ENCODE results near the gene ZNF124.
"Not testable (repeated sequence)": the region's sequence is repeated elsewhere in the genome, so short reads cannot be mapped to it uniquely, and the experiment has no call there.

The ZNF124 gene

DNA sequence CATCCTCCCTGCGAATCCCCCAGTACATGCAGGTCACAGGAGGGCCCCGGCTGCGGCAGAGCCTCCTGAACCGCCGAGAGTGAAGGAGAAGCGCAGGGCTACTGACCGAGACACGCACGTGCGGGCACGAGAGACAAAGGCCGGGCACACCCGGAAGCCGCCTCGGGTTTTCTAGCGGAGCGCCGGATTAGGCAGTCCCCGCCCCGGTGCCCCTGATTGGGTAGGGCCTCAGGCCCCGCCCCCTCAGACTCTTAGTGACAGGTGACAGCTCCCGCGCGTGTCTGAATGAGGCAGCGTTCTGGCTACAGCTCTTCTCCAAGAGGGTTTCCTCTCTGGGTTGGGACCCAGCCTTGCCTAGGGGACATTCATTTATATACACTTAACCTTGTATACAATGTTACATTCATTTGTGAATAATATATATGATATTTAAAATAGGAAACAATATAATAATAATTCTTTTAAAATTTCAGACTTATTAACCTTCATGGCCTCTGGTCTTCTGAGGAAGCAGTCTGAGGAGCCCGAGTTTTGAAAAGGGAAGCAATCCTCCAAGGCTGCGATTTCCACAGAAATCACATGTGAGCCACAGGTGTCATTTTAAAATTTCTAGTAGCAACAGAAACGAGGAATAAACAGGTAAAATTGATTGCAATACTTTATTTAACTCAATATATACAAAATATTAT lies at the start of gene ZNF124:
TSS of gene ZNF124 (minus strand) at position 146 of the 689 bp plus-strand sequence. CDS start at position 3, 143 bp downstream.
- DNase-seq, result not testable (repeated sequence)

DNA sequence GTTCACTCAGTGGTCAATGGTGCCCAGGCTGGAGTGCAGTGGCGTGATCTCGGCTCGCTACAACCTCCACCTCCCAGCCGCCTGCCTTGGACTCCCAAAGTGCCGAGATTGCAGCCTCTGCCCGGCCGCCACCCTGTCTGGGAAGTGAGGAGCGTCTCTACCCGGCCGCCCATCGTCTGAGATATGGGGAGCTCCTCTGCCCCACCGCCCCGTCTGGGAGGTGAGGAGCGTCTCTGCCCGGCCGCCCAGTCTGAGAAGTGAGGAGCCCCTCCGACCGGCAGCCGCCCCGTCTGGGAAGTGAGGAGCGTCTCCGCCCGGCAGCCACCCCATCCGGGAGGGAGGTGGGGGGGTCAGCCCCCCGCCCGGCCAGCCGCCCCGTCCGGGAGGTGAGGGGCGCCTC lies 48.5 kb upstream of the ZNF124 start:
- DNase-seq, result not testable (repeated sequence)

GRCh38 chr1:247218121-247218651 lies 46.4 kb upstream of the ZNF124 start:
- no peak for DNase-seq

GRCh38 chr1:247216261-247216660 lies 44.4 kb upstream of the ZNF124 start:
- no peak for DNase-seq

- no peak for DNase-seq
Measured at GRCh38 chr1:247212627-247213617, 41.1 kb upstream of the ZNF124 start.

GRCh38 chr1:247212012-247212411 lies 40.2 kb upstream of the ZNF124 start:
- DNase-seq, result no peak

GRCh38 chr1:247211339-247211738 lies 39.5 kb upstream of the ZNF124 start:
- no peak for DNase-seq

GRCh38 chr1:247210376-247211117 lies 38.7 kb upstream of the ZNF124 start:
- peak; percentile 94 to 97 for DNase-seq

DNA sequence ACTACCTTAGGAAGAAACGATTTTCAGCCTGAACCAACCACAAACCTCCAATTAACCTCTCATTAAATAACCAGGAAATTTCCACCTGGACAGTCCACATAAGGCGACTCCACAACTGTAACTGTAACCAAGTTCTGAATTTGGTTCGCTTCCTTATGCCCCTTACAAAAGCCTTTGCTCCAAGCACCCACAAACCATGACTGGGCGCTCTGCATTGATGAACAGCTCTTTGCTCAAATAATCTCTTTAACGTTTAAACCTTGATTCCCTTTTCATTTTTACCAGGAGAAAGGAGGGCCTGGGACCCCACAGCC lies 38.2 kb upstream of the ZNF124 start:
- no peak for DNase-seq

DNA sequence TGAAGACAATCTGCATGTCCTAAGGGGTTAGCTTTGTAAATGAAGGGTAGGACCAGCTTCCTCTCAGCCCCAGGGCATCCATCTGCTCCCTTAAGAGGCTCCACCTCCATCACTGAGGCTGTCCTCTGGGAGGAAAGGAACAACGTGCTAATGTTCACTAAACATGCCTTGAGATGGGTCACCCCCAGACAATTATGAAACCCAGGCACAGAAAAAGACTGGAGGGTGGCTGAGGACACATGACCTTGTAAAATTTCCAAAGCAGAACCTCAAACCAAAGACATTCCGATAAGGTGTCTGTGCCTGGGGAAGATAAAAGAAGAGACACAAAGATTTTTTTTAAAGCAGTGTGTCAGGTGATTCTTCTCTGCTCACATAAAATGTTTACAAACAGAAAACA lies 37.6 kb upstream of the ZNF124 start:
- DNase-seq, result no peak

- no peak for DNase-seq
Measured at GRCh38 chr1:247204177-247204647, 32.4 kb upstream of the ZNF124 start.

DNA sequence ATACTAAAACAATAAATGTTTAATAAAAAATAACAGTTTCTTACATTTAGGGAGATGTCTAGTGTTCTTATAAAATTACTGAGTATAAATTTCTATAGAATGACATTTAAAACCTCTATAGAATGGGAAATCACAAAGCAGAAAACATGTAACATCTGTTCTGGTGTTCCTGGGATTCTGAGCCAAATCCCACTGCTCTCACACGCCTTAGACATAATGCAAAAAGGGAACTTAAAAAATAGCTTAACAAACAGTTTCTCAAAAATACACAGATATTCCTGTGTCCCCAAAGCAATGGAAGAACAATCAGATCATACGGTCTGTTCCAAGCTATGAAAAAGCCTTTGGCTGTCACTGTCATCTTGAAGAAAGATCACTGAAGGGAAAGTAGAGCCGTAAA lies 27.0 kb upstream of the ZNF124 start:
- no peak for DNase-seq

DNA sequence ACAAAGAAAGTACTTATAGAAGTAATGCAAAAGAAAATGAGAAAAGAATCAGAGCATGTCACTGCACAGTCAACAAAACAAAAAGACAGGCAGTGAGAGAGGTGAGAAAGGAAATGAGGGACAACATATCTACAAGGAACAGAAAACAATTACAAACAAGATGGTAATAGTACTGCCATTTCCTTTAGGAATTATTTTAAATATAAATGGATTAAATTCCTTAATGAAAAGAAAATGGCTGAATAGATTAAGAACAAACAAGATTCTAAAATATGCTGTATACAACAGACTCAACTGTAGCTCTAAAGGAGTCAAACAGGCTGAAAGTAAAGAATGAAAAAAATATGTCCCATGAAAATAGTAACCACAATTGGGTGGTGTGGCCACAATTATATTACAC lies 22.1 kb upstream of the ZNF124 start:
- DNase-seq, result no peak

DNA sequence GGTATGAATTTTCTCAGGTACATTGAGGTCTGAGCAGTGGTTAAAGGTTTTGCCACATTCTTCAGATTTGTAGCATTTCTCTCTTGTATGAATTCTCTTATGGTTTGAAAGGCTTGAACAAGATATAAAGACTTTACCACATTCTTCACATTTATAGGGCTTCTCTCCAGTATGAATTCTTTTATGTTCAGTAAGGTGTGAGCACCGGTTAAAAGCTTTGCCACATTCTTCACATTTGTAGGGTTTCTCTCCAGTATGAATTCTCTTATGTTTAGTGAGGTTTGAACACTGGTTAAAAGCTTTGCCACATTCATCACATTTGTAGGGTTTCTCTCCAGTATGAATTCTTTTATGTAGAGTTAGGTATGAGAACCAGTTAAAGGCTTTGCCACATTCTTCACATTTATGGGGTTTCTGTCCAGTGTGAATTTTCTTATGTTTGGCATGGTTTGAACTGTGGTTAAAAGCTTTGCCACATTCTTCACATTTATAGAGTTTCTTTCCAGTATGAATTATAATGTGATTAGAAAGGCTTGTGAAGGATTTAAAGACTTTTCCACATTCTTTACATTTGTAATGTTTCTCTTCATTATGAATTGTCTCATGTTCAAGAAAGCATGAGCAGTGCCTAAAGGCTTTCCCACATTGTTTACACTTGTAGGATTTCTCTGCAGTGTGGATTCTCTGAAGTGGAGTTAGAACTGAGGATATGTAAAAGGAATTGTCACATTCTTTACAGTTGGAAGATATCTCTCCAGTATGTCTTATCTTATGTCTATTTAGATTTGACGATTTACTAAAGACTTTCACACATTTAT lies 18.4 kb upstream of the ZNF124 start:
- DNase-seq, result no peak

- DNase-seq, result no peak
Measured at GRCh38 chr1:247185667-247186066, 13.8 kb upstream of the ZNF124 start.

DNA sequence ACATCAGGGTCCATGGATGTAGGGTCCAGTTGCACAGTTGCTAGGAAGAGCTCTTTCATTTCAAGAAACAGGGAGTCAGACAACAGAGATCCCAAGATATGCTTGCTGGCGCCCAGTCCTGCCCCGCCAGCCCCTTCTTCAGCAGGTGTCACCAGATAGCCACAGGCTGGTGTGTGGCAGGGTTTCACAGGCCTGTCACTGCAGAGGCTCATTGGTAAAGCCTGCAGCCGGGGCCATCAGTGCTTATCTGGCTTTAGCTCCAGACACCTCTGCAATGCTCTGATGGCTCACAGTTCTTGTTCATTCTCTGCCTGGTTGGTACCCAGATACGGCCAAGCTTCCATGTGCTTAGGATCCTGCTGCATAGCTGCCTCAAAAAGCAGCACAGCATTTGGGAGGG lies 12.4 kb upstream of the ZNF124 start:
- DNase-seq, result no peak

DNA sequence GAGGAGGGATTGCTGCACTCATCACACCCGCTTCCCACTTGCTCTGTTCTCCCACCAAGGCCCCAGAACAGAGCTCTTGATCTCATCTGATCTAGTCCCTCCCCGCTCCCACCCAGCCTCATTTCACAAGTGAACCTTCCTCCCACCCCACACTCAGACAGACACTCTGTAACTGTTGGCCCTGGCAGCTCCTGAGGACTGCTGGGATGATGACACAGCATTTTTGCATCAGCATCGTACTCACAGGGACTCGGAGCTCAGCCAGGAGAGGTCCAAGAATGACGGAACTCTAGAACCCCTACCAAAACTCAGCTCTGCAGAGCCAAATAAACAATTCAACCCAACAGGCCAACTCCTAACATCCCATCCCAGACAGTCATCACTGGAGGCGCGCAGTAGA lies 11.2 kb upstream of the ZNF124 start:
- DNase-seq, result no peak

DNA sequence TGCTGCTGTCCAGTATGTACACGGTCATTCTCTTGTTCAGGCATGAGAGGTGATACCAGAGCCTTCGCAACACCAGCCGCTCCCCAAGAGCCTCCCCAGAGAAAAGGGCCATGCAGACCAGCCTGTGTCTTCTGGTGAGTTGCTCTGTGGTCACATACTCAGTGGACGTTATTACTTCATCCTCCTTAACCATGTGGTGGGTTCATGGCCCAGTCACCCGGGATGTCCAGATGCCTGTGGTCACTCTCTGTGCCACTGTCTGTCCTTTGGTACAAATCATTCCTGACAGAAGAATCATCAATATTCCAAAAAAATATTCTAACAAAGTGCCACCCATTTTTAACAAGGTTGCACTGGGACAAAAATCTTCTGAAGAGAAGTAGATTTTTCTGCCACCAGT lies 8.8 kb upstream of the ZNF124 start:
- no peak for DNase-seq

DNA sequence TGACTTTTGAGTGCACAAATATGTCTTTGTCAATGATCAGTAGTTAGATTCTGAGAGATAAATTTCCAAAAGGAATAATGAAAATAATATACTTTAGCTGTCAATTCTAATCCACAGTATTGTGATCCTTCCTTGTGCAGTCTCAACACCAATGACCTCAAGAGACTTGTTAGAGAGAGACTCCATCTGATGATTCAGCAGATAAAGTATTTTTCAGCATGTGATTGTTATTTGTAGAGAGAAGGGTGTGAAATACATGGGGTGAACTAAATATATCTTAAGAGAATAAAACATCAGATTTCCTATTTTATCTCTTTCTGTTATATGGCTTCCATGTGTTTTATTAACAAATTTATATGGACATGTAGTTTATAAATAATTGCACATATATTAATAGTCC lies 5.9 kb upstream of the ZNF124 start:
- DNase-seq, result no peak

DNA sequence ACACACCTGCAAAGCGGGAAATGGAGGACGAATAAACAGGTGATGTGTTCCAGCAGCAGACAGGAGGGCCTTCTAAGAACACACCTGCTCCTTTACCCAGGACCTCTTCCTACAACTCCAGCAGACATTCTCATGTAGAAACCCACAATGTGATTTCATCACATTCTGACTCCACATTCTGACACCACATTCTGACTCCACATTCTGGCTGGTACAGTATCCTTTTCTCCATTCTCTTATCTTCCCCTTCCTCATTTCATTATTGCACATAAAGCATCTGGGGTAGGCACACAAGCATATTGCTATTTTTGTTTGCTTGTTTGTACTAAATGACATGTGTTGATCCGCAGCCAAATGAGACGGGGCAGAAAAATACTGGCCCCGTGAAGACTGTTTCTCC lies 3.6 kb upstream of the ZNF124 start:
- no peak for DNase-seq

DNA sequence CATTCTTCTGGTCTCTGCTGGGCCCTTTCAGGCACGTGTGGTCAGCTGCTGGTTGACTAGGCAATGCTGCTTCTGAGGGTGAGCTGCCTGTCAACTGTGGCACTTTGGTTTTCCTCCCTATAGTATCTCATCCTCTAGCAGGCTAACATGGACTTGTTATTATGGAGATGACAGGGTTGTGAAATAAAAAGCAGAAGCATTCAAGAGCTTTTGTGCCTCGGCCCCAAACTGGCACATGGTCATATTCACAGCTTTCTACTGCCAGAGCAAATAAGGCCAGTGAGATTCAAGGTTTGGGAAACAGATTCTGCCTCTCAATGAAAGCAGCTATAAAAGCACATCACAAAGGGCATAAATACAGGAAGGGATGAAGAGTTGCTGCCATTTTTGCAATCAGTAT lies 1.6 kb upstream of the ZNF124 start:
- no peak for DNase-seq

DNA sequence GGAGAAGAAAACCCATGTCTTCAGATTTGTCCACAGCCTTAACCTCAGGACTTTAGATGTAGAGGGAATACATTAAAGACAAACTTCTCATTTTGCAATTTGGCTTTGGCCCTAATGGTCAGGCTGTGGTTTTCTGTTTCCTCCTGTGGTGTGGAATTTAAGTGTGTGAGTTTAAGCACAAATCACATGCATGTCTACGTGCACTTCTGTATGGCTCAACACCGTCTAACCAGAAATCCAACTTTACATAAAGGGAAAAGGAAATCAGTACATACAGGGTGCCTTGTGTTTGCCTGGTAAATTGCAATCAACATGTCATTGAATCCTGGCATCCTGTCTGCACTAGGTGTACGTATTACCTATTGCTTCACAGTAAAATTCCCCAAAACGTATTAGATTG lies 1.2 kb upstream of the ZNF124 start:
- no peak for DNase-seq
